Measurements from ENCODE around the gene NACC1. TPM values are rescaled to one million over a fixed set of nuclear protein-coding genes. Genes with fewer than 3 reads are reported as not detected.

NACC1 gene
- total RNA-seq, 2 experiments from 2014 or later: 13.0 to 13.5 TPM

DNA sequence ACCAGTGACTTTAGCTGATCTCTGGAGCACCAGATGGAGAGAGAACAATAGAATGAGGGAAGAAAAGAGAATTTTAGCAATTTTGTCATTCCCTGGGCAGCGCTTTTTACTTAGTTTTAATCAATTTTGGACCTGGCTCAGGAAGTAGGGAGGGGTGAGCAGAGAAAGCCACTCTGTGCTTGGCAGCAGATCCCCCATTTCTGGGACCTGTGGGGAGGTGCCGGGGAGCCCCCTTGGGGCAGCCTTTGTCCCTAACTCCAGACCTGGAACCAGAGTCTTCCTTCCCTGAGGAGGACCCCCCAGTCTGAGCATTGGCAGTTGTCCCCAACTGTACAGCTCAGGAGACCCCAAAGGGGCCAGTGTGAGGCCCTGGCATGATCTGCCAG lies 25.9 kb upstream of the NACC1 start:
- no peaks in the 10 kb centered on the region for H3K9me3 ChIP-seq (ENCODE audit: control insufficient read depth in 1 of 2, insufficient read depth in 1 of 2, low read length in 2 of 2)
- Mint-ChIP-seq H3K36me3 (ENCODE audit: low read depth) (no peaks in the 10 kb centered on the region), H3K27me3 (peaks cover 21% of the 10 kb centered on the region), H3K27ac (no peak overlapping the region), H3K4me3 (no peak overlapping the region), H3K9me3 (no peaks in the 10 kb centered on the region), H3K4me1 (ENCODE audit: low read depth) (peaks cover 17% of the 10 kb centered on the region)
- peaks cover 14 to 15% of the 10 kb centered on the region in 2 experiments for H3K27me3 ChIP-seq (ENCODE audit: control insufficient read depth in 1 of 2, insufficient read depth in 2 of 2, low read length in 2 of 2)
- peaks cover 34% of the 10 kb centered on the region for H3K4me1 ChIP-seq (ENCODE audit: insufficient read depth, low read length)
- DNase-seq (no peak), ATAC-seq (ENCODE audit: poor library complexity) (no peak)
- intact Hi-C loops (cut with DNase I, micrococcal nuclease): no loop called here
- ChIA-PET POLR2A (no interaction called here), CTCF (interaction anchor here (1.7 to 1.8 kb wide), 2 partner anchors 31 to 115 kb away, joined by 6 to 7 read pairs; no protein-coding TSS in a partner anchor)
- H3K4me3 ChIP-seq (ENCODE audit: low read length): no peak overlapping the region
- TF ChIP-seq, protein P1, sequence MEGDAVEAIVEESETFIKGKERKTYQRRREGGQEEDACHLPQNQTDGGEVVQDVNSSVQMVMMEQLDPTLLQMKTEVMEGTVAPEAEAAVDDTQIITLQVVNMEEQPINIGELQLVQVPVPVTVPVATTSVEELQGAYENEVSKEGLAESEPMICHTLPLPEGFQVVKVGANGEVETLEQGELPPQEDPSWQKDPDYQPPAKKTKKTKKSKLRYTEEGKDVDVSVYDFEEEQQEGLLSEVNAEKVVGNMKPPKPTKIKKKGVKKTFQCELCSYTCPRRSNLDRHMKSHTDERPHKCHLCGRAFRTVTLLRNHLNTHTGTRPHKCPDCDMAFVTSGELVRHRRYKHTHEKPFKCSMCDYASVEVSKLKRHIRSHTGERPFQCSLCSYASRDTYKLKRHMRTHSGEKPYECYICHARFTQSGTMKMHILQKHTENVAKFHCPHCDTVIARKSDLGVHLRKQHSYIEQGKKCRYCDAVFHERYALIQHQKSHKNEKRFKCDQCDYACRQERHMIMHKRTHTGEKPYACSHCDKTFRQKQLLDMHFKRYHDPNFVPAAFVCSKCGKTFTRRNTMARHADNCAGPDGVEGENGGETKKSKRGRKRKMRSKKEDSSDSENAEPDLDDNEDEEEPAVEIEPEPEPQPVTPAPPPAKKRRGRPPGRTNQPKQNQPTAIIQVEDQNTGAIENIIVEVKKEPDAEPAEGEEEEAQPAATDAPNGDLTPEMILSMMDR (IDR thresholded peaks at IDR 0.05): no peak
- H3K27ac ChIP-seq (ENCODE audit: low read depth in 1 of 2, low read length in 2 of 2): no peak overlapping the region
- no peaks in the 10 kb centered on the region for H3K36me3 ChIP-seq (ENCODE audit: insufficient read depth, low read length)

DNA sequence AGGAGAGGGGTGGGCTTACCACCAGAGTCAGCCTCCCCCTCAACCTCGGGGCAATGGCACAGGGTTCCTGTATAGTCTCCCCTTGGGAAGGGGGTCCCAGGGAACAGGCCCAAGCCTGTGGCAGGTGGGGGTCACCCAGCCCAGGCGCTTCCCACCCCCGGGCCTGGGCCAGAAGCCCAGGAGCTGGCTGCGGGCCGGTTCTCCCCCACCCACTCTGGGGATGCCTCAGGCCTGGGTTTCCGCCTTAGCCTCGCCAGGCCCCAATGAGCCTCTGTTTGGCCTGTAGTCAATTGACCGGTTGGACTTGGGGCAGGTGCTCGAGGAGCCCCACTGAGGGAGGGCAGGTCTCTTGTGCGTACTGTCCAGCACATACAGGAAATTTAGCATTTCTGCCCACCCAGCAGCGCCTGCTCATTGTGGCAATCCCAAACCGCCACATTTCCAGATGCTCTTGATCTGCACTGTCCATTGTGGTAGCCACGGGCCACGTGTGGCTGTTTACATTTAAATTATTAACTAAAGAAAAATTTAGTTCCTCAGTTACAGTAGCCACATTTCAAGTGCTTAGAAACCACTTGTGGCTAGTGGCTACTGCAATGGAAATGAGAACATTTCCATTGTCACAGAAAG lies 25.3 kb upstream of the NACC1 start:
- ATAC-seq (ENCODE audit: poor library complexity): no peak
- Histone ChIP-seq H3K4me3 (ENCODE audit: low read length) (no peak overlapping the region), H3K4me1 (ENCODE audit: insufficient read depth, low read length) (peaks cover 40% of the 10 kb centered on the region), H3K36me3 (ENCODE audit: insufficient read depth, low read length) (no peaks in the 10 kb centered on the region), H3K27ac (ENCODE audit: low read depth in 1 of 2, low read length in 2 of 2) (no peak overlapping the region), H3K27me3 (ENCODE audit: control insufficient read depth in 1 of 2, insufficient read depth in 2 of 2, low read length in 2 of 2) (peaks cover 15 to 20% of the 10 kb centered on the region in 2 experiments), H3K9me3 (ENCODE audit: control insufficient read depth in 1 of 2, insufficient read depth in 1 of 2, low read length in 2 of 2) (no peaks in the 10 kb centered on the region)
- Mint-ChIP-seq H3K27me3 (peaks cover 22% of the 10 kb centered on the region), H3K27ac (no peak overlapping the region), H3K4me3 (no peak overlapping the region), H3K36me3 (ENCODE audit: low read depth) (no peaks in the 10 kb centered on the region), H3K4me1 (ENCODE audit: low read depth) (peaks cover 19% of the 10 kb centered on the region), H3K9me3 (no peaks in the 10 kb centered on the region)
- TF ChIP-seq, protein P1 (IDR thresholded peaks at IDR 0.05): no peak
- ChIA-PET CTCF (interaction anchor here (1.7 to 4.4 kb wide), 4 partner anchors 31 to 115 kb away, joined by 6 to 83 read pairs (median 8); no protein-coding TSS in a partner anchor), POLR2A (interaction anchor here (3.6 kb wide), 1 partner anchor 12 kb away, joined by 16 read pairs; no protein-coding TSS in a partner anchor)
- DNase-seq: no peak
- intact Hi-C loops (cut with DNase I, micrococcal nuclease): loop anchor here in 1 of 2 experiments (1.0 kb wide), 2 partner anchors 109 to 114 kb away; no protein-coding TSS in a partner anchor

DNA sequence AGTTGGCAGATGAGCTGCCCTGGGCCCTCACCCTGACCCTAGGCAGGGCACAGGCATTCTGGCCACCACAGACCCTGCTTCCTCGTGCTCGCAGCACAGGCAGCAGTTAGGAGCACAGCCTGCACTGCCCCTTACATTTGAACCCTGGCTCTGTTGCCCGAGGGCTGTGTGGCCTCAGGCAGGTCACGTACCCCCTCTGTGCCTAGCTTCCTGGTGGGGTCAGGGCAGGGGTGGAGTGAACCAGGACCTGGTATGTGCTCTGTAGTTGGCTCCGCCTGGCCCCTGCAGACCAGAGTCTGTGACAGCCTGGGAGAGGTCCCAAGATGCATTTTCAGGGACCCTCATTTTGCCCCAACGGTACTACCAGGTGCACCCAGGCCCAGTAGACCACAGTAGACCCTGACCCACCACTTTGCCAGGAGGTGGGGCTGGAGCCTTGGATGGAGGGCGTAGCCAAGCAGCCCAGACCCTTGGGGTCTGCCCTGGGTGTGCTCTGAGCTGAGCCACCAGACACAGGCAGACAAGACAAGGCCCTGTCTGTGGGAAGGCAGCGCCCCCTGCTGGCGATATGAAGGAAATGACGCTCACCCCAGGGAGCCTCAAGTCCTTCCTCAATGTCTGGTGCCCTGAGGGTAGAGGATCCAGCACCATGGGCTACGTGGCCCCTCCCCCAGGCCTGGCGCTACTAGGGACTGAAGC lies 24.5 kb upstream of the NACC1 start:
- ATAC-seq (ENCODE audit: poor library complexity): peak; percentile 73

More for the DNA sequence above, 24.5 kb upstream of the NACC1 start:
- ChIA-PET POLR2A (interaction anchor here (0.8 to 3.6 kb wide), 4 partner anchors 11 to 129 kb away, joined by 3 to 16 read pairs (median 8); no protein-coding TSS in a partner anchor), CTCF (interaction anchor here (0.6 to 4.4 kb wide), 8 partner anchors 9 to 156 kb away, joined by 3 to 83 read pairs (median 18); partner anchors contain the start of gene CALR)
- Histone ChIP-seq H3K4me3 (ENCODE audit: low read length) (no peak overlapping the region), H3K27ac (ENCODE audit: low read depth in 1 of 2, low read length in 2 of 2) (no peak overlapping the region), H3K9me3 (ENCODE audit: control insufficient read depth in 1 of 2, insufficient read depth in 1 of 2, low read length in 2 of 2) (no peaks in the 10 kb centered on the region), H3K4me1 (ENCODE audit: insufficient read depth, low read length) (peaks cover 48% of the 10 kb centered on the region), H3K27me3 (ENCODE audit: control insufficient read depth in 1 of 2, insufficient read depth in 2 of 2, low read length in 2 of 2) (peaks cover 20 to 23% of the 10 kb centered on the region in 2 experiments), H3K36me3 (ENCODE audit: insufficient read depth, low read length) (no peaks in the 10 kb centered on the region)
- Mint-ChIP-seq H3K27me3 (peaks cover 29% of the 10 kb centered on the region), H3K4me3 (peak overlapping the region; percentile 51), H3K36me3 (ENCODE audit: low read depth) (no peaks in the 10 kb centered on the region), H3K9me3 (no peaks in the 10 kb centered on the region), H3K27ac (no peak overlapping the region), H3K4me1 (ENCODE audit: low read depth) (peaks cover 27% of the 10 kb centered on the region)
- TF ChIP-seq, protein P1 (IDR thresholded peaks at IDR 0.05): peak; percentile 89
- DNase-seq: peak; percentile 68 to 91 (median 76)
- intact Hi-C loops (cut with DNase I, micrococcal nuclease): loop anchor here (1.0 kb wide), 2 partner anchors 110 to 115 kb away; no protein-coding TSS in a partner anchor
